Prostate gland (tissue), 2 donors: ENCODE measurements around the gene PLAC8. TPM values are rescaled to one million over a fixed set of nuclear protein-coding genes. Genes with fewer than 3 reads are reported as not detected.

Experiments used
- DNase-seq: peaks from one replicate; pipeline ENCODE4 v3.0.0-alpha.2; 2019; ENCODE audit warnings: low spot score
- H3K27ac ChIP-seq, 2 donors: fragments of 200-600 bp; sonication (generic); 2 replicates each; pipeline ENCODE4 v1.5.1; 2017 to 2019
- H3K27me3 ChIP-seq: fragments of 200-600 bp; sonication (generic); replicated peaks from 2 replicates; pipeline ENCODE4 v1.5.1; 2019; ENCODE audit not compliant: insufficient read depth
- H3K36me3 ChIP-seq, 2 donors: fragments of 200-600 bp; sonication (generic); 1 replicate in 1 of 2; 2 replicates in 1 of 2; pipeline versions ENCODE4 v1.5.1 to v1.8.1; 2017 to 2019
- H3K4me1 ChIP-seq: fragments of 200-600 bp; sonication (generic); replicated peaks from 2 replicates; pipeline ENCODE4 v1.5.1; 2019
- H3K4me3 ChIP-seq, 2 donors: fragments of 200-600 bp; sonication (generic); 2 replicates each; pipeline ENCODE4 v1.5.1; 2017 to 2019
- H3K9me3 ChIP-seq: fragments of 200-600 bp; sonication (generic); 2 replicates; pipeline ENCODE4 v1.5.1; 2017
- CTCF ChIP-seq, 4 experiments: fragments of 200-600 bp in 2 of 4; fragments of 450-650 bp in 2 of 4; sonication (generic) in 2 of 4; IDR thresholded peaks; 1 replicate in 3 of 4; 2 replicates in 1 of 4; pipeline ENCODE4 v1.5.1; 2016 to 2019; ENCODE audit warnings: antibody characterized with exemption in 4 of 4, mild to moderate bottlenecking in 2 of 4, moderate library complexity in 2 of 4
- POLR2A ChIP-seq: fragments of 450-650 bp; IDR thresholded peaks from one replicate; pipeline ENCODE4 v1.6.1; 2016; ENCODE audit warnings: antibody characterized with exemption, mild to moderate bottlenecking
- POLR2AphosphoS5 ChIP-seq: sonication (generic); formaldehyde crosslinking; IDR thresholded peaks from one replicate; pipeline ENCODE4 v1.6.1; 2017; ENCODE audit warnings: antibody characterized with exemption
- WGBS: methylation state at CpG from one replicate; pipeline ENCODE4 v1.1.5; 2018; 5-methylcytosine and 5-hydroxymethylcytosine counted together
- intact Hi-C: fragments of 100-400 bp; cut with DNase I; formaldehyde crosslinking; loops from one replicate; pipeline ENCODE4 v1.14.2; 2022
- total RNA-seq, 2 donors: library from RNA; depleted of rRNA; stranded (reverse); fragments of >200 nt; gene quantifications; one replicate each; pipeline ENCODE4 v1.1.0, GENCODE V29; 2016

Gene PLAC8
- total RNA-seq, 2 donors from 2014 or later: 2.6 to 3.9 TPM

- H3K27ac ChIP-seq: no peak overlapping the region
- DNase-seq: no peak
- H3K36me3 ChIP-seq: no peaks in the 10 kb centered on the region
- TF ChIP-seq POLR2AphosphoS5 (no peak), CTCF (IDR thresholded peaks at IDR 0.05) (no peak), POLR2A (no peak)
- no peaks in the 10 kb centered on the region for H3K27me3 ChIP-seq
- 89% methylated on average over 5 of the region's 5 CpGs for WGBS
- H3K9me3 ChIP-seq: no peaks in the 10 kb centered on the region
- no peak overlapping the region for H3K4me3 ChIP-seq
- no peaks in the 10 kb centered on the region for H3K4me1 ChIP-seq
- intact Hi-C loops: no loop called here
Observed at GRCh38 chr4:83121246-83121645, 6.7 kb upstream of the PLAC8 start.

- Histone ChIP-seq H3K4me1 (no peaks in the 10 kb centered on the region), H3K27ac (no peak overlapping the region), H3K36me3 (no peaks in the 10 kb centered on the region), H3K27me3 (no peaks in the 10 kb centered on the region), H3K9me3 (no peaks in the 10 kb centered on the region), H3K4me3 (no peak overlapping the region)
- TF ChIP-seq POLR2AphosphoS5 (no peak), POLR2A (no peak), CTCF (IDR thresholded peaks at IDR 0.05) (no peak)
- 63% methylated on average over 2 of the region's 2 CpGs for WGBS
- no peak for DNase-seq
- intact Hi-C loops: no loop called here
Observed at GRCh38 chr4:83118869-83119268, 4.3 kb upstream of the PLAC8 start.

GRCh38 chr4:83115656-83116285 is 1.2 kb upstream of the PLAC8 start:
- Histone ChIP-seq H3K36me3 (no peaks in the 10 kb centered on the region), H3K27me3 (no peaks in the 10 kb centered on the region), H3K4me3 (no peak overlapping the region), H3K4me1 (no peaks in the 10 kb centered on the region), H3K9me3 (no peaks in the 10 kb centered on the region), H3K27ac (no peak overlapping the region)
- intact Hi-C loops: no loop called here
- DNase-seq: no peak
- TF ChIP-seq POLR2AphosphoS5 (no peak), CTCF (IDR thresholded peaks at IDR 0.05) (no peak), POLR2A (no peak)
- 78% methylated on average over 8 of the region's 8 CpGs for WGBS

GRCh38 chr4:83115000-83115399 is 471 bp upstream of the PLAC8 start:
- H3K27ac ChIP-seq: no peak overlapping the region
- DNase-seq: no peak
- TF ChIP-seq CTCF (IDR thresholded peaks at IDR 0.05) (no peak), POLR2A (no peak), POLR2AphosphoS5 (no peak)
- intact Hi-C loops: no loop called here
- no peaks in the 10 kb centered on the region for H3K9me3 ChIP-seq
- H3K4me3 ChIP-seq: no peak overlapping the region
- H3K4me1 ChIP-seq: no peaks in the 10 kb centered on the region
- H3K27me3 ChIP-seq: no peaks in the 10 kb centered on the region
- H3K36me3 ChIP-seq: no peaks in the 10 kb centered on the region

GRCh38 chr4:83113429-83113786 is 1.1 kb downstream of the PLAC8 start:
- Histone ChIP-seq H3K27me3 (no peaks in the 10 kb centered on the region), H3K27ac (no peak overlapping the region), H3K9me3 (no peaks in the 10 kb centered on the region), H3K4me3 (no peak overlapping the region), H3K36me3 (no peaks in the 10 kb centered on the region), H3K4me1 (no peaks in the 10 kb centered on the region)
- WGBS: 54% methylated on average over 3 of the region's 3 CpGs
- TF ChIP-seq POLR2A (no peak), POLR2AphosphoS5 (no peak), CTCF (IDR thresholded peaks at IDR 0.05) (no peak)
- intact Hi-C loops: no loop called here
- no peak for DNase-seq
